ENCODE data around the gene NDUFB10.

NDUFB10 gene

GRCh38 chr16:1989209-1990100 is 30.1 kb downstream of the NDUFB10 start, which contains the start of gene SYNGR3:
Gene SYNGR3, plus strand, starts transcription at chr16:1989970. Its CDS starts 133 bp downstream, at chr16:1990103.
- DNase-seq = no peak

DNA sequence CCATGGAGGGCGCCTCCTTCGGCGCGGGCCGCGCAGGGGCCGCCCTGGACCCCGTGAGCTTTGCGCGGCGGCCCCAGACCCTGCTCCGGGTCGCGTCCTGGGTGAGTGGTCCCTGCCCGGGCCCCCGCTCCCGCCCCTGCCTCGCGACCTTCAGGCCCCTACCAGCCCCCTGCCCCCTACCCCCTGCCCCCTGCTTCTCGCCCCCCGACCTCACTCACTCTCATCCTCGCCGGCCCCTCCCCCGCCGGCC is 30.7 kb downstream of the NDUFB10 start:
- no peak for DNase-seq

DNA sequence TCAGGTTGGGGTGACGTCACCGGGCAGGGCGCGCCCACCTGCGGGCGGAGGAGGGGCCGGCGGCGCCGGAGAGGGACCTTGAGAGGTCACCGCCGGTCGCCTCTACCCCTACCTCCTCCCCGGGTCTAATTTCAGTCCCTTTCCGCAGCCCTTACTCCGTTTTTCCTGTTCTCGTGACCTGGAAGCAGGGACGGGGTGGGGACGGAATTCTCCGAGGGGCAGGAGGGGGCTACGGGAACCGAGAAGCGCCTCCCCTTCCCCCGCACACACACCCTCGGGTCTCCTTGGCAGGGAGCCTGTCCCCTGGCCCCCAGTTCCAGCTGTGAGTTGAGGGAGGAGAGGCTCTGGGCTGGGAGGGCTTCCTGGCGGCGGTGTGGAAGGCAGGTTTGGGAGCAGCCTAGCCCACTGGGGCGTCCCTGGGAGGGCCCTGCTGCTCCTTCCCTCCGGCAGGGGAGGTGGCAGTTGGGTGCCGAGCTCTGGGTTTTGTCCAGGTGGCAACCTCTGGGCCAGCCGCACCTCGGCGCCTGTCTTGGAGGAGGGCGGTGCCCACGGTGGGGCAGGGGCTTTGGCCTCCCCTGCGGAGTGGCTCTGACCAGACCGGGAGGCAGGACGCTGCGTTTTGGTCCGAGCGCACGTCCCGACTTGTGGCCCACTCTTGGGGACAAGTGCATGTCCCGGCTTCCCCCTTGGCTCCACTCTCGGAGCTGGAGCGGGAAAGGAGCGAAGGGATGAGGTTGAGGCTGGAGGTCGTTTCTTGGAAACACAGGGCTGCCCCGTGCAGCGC is 31.2 kb downstream of the NDUFB10 start:
- peak; percentile 50 for DNase-seq

GRCh38 chr16:1991135-1991551 is 31.8 kb downstream of the NDUFB10 start:
- peak; percentile 61 for DNase-seq

DNA sequence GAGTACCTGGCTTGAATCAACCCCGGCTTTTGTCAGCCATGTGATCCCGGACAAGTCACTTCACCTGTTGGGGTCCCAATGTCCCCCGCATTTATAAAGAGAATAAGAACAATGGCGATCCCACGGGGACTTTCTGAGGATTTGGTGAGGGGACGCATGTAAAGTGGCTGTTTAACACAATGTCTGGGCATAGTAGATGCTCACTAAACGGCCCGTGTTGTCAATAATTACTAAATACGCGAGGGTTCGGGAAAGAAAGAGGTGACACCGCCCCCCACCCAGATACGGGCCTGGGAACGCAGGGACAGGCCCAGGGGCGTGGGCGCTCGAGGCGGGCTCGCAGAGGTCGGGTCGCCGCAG is 32.2 kb downstream of the NDUFB10 start:
- no peak for DNase-seq

DNA sequence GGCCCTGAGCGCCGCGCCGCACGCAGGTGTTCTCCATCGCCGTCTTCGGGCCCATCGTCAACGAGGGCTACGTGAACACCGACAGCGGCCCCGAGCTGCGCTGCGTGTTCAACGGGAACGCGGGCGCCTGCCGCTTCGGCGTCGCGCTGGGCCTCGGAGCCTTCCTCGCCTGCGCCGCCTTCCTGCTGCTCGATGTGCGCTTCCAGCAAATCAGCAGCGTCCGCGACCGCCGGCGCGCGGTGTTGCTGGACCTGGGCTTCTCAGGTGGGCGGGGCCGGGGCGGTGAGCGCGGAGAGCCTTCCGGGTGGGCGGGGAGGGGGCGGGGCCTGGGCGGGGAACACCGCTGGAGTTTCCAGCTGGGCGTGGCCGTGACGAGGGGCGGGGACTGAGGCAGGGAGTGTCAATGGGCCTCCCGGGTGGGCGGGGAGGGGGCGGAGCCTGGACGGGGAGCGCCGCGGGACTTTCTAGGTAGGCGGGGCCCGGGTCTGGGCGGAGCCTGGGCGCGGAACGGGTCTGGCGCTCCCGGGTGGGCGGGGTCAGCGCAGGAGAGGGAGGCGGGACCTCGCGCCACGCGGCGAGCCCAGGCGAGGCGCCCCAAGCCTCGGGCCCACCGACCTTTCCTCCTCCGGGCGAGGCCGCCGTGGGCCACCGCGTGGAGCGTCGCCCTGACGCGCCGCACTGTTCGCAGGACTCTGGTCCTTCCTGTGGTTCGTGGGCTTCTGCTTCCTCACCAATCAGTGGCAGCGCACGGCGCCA is 32.8 kb downstream of the NDUFB10 start:
- peak; percentile 97 for DNase-seq

- no peak for DNase-seq
Observed at GRCh38 chr16:1992704-1993317, 33.5 kb downstream of the NDUFB10 start.

DNA sequence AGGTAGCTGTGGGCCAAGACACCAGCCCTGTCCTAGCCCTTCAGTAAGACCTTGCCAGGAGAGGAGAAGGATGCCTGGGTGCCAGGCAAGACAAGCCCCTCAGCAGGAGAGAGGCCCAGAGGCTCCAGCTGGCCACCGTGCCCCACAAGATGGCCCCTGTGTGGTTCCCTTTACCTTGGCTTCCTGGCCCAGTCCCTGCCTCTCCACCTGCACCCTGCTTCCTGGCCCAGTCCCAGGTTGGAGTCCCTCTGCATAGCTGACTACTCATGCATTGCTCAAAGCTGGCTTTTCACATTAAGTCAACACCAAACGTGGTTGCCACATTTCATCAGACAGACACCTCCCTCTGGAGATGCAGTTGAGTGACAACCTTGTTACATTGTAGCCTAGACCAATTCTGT is 34.4 kb downstream of the NDUFB10 start:
- DNase-seq = no peak

DNA sequence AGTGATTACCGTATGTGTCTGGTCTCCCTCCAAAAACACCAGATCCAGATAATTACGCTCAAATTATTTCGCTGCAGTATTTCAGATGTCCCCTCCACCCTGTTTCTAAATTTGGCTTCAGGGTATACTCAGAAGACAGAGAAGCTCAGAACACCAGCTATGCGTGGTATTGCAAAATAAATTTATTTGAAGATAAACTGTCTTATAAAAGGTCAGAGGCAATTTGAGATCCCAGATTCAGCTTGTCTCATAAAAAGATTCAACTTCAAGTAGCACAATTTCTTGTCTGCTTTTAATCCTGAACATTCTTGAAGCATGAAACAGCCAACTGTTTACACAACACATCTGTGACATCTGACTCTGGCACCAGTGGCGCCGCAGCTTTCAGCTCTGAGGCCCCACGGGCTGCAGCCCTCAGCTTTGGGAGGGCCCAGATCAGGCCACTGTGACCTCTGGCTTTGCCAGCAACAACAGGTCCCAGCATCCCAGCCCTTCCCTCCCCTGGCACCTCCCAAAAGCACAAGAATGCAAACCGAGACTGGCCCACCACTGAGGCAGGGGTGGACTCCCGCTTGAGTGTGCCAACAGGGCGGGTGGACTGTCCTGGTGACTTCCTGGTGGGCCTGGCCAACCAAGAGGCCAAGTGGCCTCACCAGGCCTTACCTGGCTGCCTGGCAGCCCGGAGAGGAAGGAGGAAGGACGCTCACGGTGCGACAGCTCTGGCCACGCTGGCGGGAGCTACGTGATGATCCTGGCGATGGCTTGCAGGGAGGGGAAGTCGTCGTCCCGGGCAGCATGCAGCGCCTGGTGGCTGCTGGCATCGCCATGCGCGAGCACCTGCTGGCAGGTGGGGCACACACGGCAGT is 38.4 kb downstream of the NDUFB10 start:
- DNase-seq = no peak

- no peak for DNase-seq
Observed at GRCh38 chr16:1998360-1998835, 39.1 kb downstream of the NDUFB10 start.

DNA sequence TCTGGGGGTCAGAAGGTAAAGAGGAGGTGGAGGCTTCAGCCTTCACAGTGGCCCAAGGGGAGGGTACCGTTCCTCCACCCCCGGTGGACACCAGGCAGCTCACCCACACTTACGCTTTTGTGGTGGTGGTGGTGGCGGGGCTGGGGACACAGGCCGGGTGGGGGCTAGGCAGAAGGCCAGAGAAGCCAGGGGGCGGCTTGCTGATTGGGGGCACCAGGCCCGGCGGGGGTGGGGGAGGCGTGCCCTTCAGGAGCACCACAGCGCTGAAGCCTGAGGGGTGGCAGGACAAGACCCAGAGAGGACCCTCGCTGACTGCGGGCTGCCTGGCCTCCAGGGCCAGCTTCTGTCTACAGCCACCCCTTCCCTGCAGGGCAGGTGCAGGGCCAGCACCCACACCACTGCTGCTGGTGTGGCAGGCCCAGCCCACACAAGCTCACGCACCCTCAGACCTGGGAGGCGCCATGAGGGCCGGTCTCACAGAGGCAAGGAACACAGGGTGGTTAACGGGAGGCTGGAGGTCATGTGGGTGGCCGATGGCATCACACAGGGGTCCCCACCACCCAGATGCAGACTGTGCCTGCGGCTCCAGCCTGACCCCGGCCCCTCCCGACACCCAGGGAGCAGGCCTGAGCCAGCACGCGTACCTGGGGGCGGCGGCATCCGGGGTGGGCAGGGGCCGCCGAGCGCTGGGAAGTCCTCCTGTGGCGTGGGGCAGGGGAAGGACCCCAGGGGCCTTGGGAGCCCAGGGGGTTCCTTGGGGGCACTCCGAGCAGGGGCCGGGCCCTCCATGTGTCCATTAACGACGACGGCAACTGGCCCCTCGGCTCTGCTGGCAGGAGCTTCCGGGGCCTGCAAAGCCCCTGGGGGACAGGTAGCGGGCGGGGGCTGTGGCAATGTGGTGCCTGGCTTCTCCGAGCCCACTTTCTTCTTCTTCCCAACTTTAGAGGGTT is 39.8 kb downstream of the NDUFB10 start:
- no peak for DNase-seq

DNA sequence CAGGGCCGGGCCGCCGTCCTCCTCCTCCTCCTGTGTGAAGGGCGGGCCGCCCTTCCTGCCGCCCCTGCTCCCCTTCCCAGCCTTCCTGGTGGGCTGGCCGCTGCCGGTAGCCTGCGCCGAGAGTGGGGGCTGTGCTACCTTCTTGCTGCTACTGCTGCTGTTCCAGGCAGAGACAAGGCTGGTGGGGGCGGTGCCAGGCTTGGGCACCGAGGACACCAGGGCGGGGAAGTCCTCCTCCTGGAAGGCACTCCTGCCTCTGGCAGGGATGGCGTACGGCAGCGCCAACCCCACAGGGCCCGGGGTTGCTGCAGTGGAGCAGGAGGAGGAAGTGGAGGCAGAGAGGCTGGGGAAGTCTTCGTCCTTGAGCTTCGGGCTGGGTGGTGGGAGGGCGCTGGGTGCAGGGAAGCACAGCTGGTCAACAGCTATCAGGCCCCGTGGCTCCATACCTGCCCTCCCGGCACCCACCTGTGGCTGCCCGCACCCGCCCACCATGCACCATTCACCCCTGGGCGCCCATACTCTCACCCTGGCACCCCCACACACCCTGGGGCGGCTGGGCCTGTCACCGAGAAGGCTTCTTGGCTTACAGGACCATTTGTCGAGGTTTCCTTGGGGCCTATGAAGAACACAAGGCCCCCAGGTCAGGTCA is 40.7 kb downstream of the NDUFB10 start:
- no peak for DNase-seq

GRCh38 chr16:2001035-2001434 is 41.7 kb downstream of the NDUFB10 start:
- DNase-seq = no peak

DNA sequence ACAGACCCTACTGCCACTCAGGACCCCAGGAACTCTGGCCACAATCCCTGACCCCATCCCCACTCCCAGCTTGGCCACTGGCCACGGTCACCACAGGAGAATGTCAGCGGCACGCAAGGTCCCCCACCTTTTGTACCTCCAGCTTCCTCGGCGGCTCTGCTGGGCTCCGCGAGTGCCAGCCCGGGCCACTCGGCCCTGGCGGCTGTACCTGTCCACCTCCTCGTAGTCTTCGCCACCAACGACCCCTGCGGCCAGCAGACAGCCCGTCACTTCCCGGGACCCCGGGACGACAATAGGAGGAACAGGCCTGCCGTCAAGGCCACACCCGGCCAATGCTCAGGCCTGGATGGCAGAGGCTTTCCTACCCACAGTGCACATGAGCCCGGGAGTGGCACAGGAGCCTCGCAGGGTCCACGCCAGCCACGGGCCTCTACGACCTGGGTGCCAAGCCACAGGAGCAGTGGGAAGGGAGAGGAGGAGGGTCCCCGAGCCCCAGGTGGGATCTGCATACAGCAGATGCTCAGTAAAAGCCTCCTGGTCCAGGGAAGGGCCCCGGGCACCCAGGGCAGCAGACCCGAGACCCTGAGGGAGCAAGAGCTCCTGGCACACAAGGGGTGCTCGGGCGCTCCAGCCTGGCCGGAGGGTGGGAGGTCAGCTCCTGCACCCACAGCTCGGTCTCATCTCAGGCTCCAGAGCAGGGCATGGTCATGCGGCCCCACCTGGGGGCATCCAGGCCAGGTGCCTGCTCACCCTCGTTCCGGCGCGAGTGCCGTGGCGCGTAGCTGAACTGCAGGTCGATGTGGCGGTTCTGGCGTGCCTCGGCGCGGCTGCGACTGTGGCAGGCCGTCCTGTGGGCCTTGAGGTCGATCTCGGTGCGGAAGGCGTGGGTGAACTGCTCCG is 42.4 kb downstream of the NDUFB10 start:
- no peak for DNase-seq

DNA sequence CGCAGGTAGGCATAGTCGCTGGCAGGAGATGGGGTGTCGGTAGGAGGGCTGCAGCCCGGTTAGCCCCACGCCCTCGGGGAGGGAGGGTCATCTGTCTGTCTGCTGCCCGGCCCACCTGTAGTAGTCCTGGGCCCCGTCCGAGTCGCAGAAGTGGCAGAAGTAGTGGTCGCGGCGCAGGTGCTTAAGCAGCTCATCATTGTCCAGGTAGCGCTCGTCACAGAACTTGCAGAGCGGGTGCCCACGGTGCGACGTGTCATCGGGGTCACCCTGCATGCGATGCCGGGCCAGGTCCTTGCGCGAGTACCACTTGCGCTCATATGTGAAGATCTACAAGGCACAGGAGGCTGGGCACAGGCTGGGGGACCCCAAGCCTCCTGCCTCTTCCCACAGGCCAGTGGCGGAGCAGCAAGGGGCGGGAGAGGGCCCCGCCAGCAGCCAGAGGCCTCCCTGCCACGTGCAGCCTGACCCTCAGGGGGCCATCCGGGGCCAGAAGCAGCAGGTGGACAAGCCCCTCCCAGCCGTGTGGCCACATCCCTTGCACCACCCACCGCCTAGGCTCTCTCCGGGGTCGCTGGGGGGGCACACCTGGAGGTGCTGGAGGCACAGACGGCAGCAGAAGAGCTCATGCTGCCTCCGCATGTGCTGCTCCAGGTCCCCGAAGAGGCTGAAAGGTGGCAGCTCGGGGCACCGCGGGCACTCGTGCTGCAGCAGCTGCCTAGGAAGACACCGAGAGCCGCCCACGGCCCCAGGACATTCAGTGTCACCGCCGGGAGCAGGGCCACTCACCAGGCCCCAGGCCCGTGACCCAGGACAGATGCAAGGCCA is 43.3 kb downstream of the NDUFB10 start:
- DNase-seq = no peak

- DNase-seq = no peak
Observed at GRCh38 chr16:2003231-2003826, 44.0 kb downstream of the NDUFB10 start.

- peak; percentile 95 for DNase-seq
Observed at GRCh38 chr16:2003827-2004641, 44.7 kb downstream of the NDUFB10 start.
